Activated B cell treated with CpG ODN at 0.5 μM for 24 hours (primary cell): ENCODE measurements around the gene BNIP3. TPM values are rescaled to one million over a fixed set of nuclear protein-coding genes. Genes with fewer than 3 reads are reported as not detected.

Experiments
- ATAC-seq: fragments of 200-7000 bp; cut with Tn5 transposase; one replicate; pipeline ENCODE4 v1.10.0; 2021; ENCODE audit warnings: low read depth, mild to moderate bottlenecking, moderate library complexity
- CTCF ChIA-PET: fragments of 350-600 bp; sonication (Branson Sonifier 250); formaldehyde crosslinking; loops from one replicate; lab custom pipeline; 2021; ENCODE audit warnings: antibody characterized with exemption; lab: Charles Lee
- POLR2A ChIA-PET: fragments of 350-600 bp; sonication (Branson Sonifier 250); formaldehyde crosslinking; loops from one replicate; lab custom pipeline; 2021; ENCODE audit warnings: antibody characterized with exemption; lab: Charles Lee
- DNase-seq: peaks from one replicate; pipeline ENCODE4 v3.0.0; 2022
- H3K27ac Mint-ChIP-seq: one replicate; pipeline ENCODE4 v1.8.0; 2020; ENCODE audit warnings: mixed read lengths
- H3K27me3 Mint-ChIP-seq: one replicate; pipeline ENCODE4 v1.8.0; 2021; ENCODE audit warnings: mixed read lengths
- H3K36me3 Mint-ChIP-seq: one replicate; pipeline ENCODE4 v1.8.0; 2021; ENCODE audit warnings: low read depth, mixed read lengths
- H3K4me1 Mint-ChIP-seq: one replicate; pipeline ENCODE4 v1.8.0; 2021; ENCODE audit warnings: mixed read lengths
- H3K4me3 Mint-ChIP-seq: one replicate; pipeline ENCODE4 v1.8.0; 2020; ENCODE audit warnings: mild to moderate bottlenecking, mixed read lengths
- H3K9me3 Mint-ChIP-seq: one replicate; pipeline ENCODE4 v1.8.0; 2020; ENCODE audit warnings: mixed read lengths
- intact Hi-C: fragments of 100-400 bp; cut with micrococcal nuclease; formaldehyde crosslinking; loops from one replicate; pipeline ENCODE4 v1.15.1; 2024
- total RNA-seq: library from RNA; stranded (reverse); gene quantifications from 2 replicates; pipeline ENCODE4 v1.2.3, GENCODE V29; 2022
- TF ChIP-seq, protein P1 (sequence below): fragments of 200-600 bp; IDR thresholded peaks from one replicate; pipeline ENCODE4 v1.8.0; 2022; ENCODE audit warnings: antibody characterized with exemption, mild to moderate bottlenecking

The BNIP3 gene
- total RNA-seq, 1 donor from 2014 or later = 10.6 TPM

GRCh38 chr10:131961777-131962662, 19.7 kb downstream of the BNIP3 start:
- no peak overlapping the region for H3K27ac Mint-ChIP-seq
- TF ChIP-seq, protein P1, sequence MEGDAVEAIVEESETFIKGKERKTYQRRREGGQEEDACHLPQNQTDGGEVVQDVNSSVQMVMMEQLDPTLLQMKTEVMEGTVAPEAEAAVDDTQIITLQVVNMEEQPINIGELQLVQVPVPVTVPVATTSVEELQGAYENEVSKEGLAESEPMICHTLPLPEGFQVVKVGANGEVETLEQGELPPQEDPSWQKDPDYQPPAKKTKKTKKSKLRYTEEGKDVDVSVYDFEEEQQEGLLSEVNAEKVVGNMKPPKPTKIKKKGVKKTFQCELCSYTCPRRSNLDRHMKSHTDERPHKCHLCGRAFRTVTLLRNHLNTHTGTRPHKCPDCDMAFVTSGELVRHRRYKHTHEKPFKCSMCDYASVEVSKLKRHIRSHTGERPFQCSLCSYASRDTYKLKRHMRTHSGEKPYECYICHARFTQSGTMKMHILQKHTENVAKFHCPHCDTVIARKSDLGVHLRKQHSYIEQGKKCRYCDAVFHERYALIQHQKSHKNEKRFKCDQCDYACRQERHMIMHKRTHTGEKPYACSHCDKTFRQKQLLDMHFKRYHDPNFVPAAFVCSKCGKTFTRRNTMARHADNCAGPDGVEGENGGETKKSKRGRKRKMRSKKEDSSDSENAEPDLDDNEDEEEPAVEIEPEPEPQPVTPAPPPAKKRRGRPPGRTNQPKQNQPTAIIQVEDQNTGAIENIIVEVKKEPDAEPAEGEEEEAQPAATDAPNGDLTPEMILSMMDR = no peak
- H3K36me3 Mint-ChIP-seq = peaks cover 29% of the 10 kb centered on the region
- H3K4me1 Mint-ChIP-seq = no peaks in the 10 kb centered on the region
- ChIA-PET POLR2A (no interaction called here), CTCF (no interaction called here)
- no peaks in the 10 kb centered on the region for H3K27me3 Mint-ChIP-seq
- DNase-seq = no peak
- no peaks in the 10 kb centered on the region for H3K9me3 Mint-ChIP-seq
- no peak for ATAC-seq
- H3K4me3 Mint-ChIP-seq = no peak overlapping the region
- intact Hi-C loops = no loop called here

GRCh38 chr10:131961047-131961776, 20.5 kb downstream of the BNIP3 start:
- DNase-seq (no peak), ATAC-seq (no peak)
- H3K27ac Mint-ChIP-seq = no peak overlapping the region
- H3K36me3 Mint-ChIP-seq = peaks cover 37% of the 10 kb centered on the region
- H3K4me1 Mint-ChIP-seq = no peaks in the 10 kb centered on the region
- no peaks in the 10 kb centered on the region for H3K9me3 Mint-ChIP-seq
- H3K27me3 Mint-ChIP-seq = no peaks in the 10 kb centered on the region
- TF ChIP-seq, protein P1 = no peak
- intact Hi-C loops = no loop called here
- CTCF ChIA-PET = no interaction called here
- no peak overlapping the region for H3K4me3 Mint-ChIP-seq
- POLR2A ChIA-PET = no interaction called here

DNA sequence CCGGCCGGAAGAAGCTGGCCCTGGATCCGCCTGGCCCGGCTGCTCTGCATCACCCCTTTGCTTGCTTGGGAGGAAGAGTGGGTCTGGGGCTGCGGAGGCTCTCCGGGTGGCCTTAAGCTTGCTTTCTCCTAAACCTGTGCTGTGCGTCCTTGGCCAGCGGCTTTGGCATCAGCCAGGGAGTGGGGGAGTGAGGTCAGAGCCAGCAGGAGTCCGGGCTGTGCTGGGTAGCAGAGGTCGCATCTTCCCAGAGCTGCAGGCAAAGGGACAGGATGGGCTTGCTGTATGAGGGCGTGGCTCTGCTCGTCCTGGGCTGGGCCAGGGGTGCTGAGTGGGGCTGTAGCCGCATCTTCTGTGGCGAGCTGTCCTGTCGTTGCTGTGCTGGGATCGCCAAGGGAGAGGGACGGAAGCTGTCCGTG, 21.1 kb downstream of the BNIP3 start:
- H3K9me3 Mint-ChIP-seq = no peaks in the 10 kb centered on the region
- no peak overlapping the region for H3K27ac Mint-ChIP-seq
- H3K27me3 Mint-ChIP-seq = no peaks in the 10 kb centered on the region
- intact Hi-C loops = no loop called here
- H3K4me3 Mint-ChIP-seq = no peak overlapping the region
- no peak for DNase-seq
- H3K4me1 Mint-ChIP-seq = no peaks in the 10 kb centered on the region
- H3K36me3 Mint-ChIP-seq = peaks cover 41% of the 10 kb centered on the region
- CTCF ChIA-PET = no interaction called here
- TF ChIP-seq, protein P1 = no peak
- POLR2A ChIA-PET = no interaction called here
- ATAC-seq = no peak

GRCh38 chr10:131959841-131960240, 21.9 kb downstream of the BNIP3 start:
- Mint-ChIP-seq H3K9me3 (no peaks in the 10 kb centered on the region), H3K27ac (no peak overlapping the region), H3K4me1 (no peaks in the 10 kb centered on the region), H3K4me3 (no peak overlapping the region), H3K36me3 (peaks cover 44% of the 10 kb centered on the region), H3K27me3 (no peaks in the 10 kb centered on the region)
- intact Hi-C loops = no loop called here
- CTCF ChIA-PET = no interaction called here
- ATAC-seq (no peak), DNase-seq (no peak)
- POLR2A ChIA-PET = no interaction called here
- TF ChIP-seq, protein P1 = no peak
